H9 (cell line): ENCODE data around the gene FUT6. TPM values are rescaled to one million over a fixed set of nuclear protein-coding genes. Genes with fewer than 3 reads are reported as not detected.

Source experiments
- DNase-seq: peaks from one replicate; pipeline ENCODE4 v3.0.0-alpha.2; 2017
- H2AFZ ChIP-seq: one replicate; pipeline ENCODE4 v1.6.1; 2013; ENCODE audit warnings: mild to moderate bottlenecking, low read length, control low read depth, moderate library complexity
- H2AK5ac ChIP-seq: 2 replicates; pipeline ENCODE4 v1.6.1; 2013; ENCODE audit warnings: low read length, control low read depth, mixed read lengths; ENCODE audit not compliant: insufficient read length
- H2BK120ac ChIP-seq: one replicate; pipeline ENCODE4 v1.6.1; 2013; ENCODE audit warnings: low read depth, mild to moderate bottlenecking, low read length, control low read depth, inconsistent platforms; ENCODE audit not compliant: poor library complexity, severe bottlenecking
- H2BK12ac ChIP-seq: 2 replicates; pipeline ENCODE4 v1.6.1; 2013; ENCODE audit warnings: low read length, control low read depth, mixed read lengths, low read depth; ENCODE audit not compliant: insufficient read length
- H2BK15ac ChIP-seq: 2 replicates; pipeline ENCODE4 v1.6.1; 2013; ENCODE audit warnings: low read depth, low read length, control low read depth
- H2BK20ac ChIP-seq: one replicate; pipeline ENCODE4 v1.6.1; 2013; ENCODE audit warnings: low read depth, mild to moderate bottlenecking, low read length, control low read depth, inconsistent platforms; ENCODE audit not compliant: poor library complexity, severe bottlenecking
- H2BK5ac ChIP-seq: 2 replicates; pipeline ENCODE4 v1.6.1; 2013; ENCODE audit warnings: low read length, control low read depth, mixed read lengths; ENCODE audit not compliant: insufficient read length
- H3K14ac ChIP-seq: 2 replicates; pipeline ENCODE4 v1.6.1; 2013; ENCODE audit warnings: low read length, control low read depth; ENCODE audit not compliant: insufficient read depth
- H3K18ac ChIP-seq: 2 replicates; pipeline ENCODE4 v1.6.1; 2013; ENCODE audit warnings: low read depth, mild to moderate bottlenecking, mixed read lengths, low read length, control low read depth; ENCODE audit not compliant: insufficient read length
- H3K23ac ChIP-seq: 2 replicates; pipeline ENCODE4 v1.6.1; 2013; ENCODE audit warnings: low read length, control low read depth, mixed read lengths, low read depth; ENCODE audit not compliant: insufficient read length
- H3K23me2 ChIP-seq: 2 replicates; pipeline ENCODE4 v1.6.1; 2013; ENCODE audit warnings: low read depth, mild to moderate bottlenecking, mixed read lengths, low read length, control low read depth; ENCODE audit not compliant: insufficient read length, poor library complexity, severe bottlenecking
- H3K27ac ChIP-seq: 2 replicates; pipeline ENCODE4 v1.5.1; 2013; ENCODE audit warnings: low read length, control low read depth, mixed read lengths, low read depth; ENCODE audit not compliant: insufficient read length
- H3K27me3 ChIP-seq: 2 replicates; pipeline ENCODE4 v1.6.1; 2013; ENCODE audit warnings: low read length, control low read depth, inconsistent platforms; ENCODE audit not compliant: insufficient read depth
- H3K4ac ChIP-seq: 2 replicates; pipeline ENCODE4 v1.6.1; 2013; ENCODE audit warnings: low read depth, mild to moderate bottlenecking, control low read depth, inconsistent platforms, low read length, moderate library complexity
- H3K4me1 ChIP-seq: 2 replicates; pipeline ENCODE4 v1.6.1; 2013; ENCODE audit warnings: low read length, control low read depth, inconsistent platforms; ENCODE audit not compliant: insufficient read depth
- H3K4me2 ChIP-seq: 2 replicates; pipeline ENCODE4 v1.6.1; 2013; ENCODE audit warnings: low read length, control low read depth, mixed read lengths; ENCODE audit not compliant: insufficient read length, insufficient read depth
- H3K56ac ChIP-seq: 2 replicates; pipeline ENCODE4 v1.6.1; 2013; ENCODE audit warnings: low read depth, mild to moderate bottlenecking, mixed read lengths, low read length, control low read depth; ENCODE audit not compliant: insufficient read length
- H3K79me1 ChIP-seq: 2 replicates; pipeline ENCODE4 v1.6.1; 2013; ENCODE audit warnings: low read depth, mild to moderate bottlenecking, moderate library complexity, low read length, control low read depth, inconsistent platforms; ENCODE audit not compliant: insufficient read depth, poor library complexity, severe bottlenecking
- H3K79me2 ChIP-seq: 2 replicates; pipeline ENCODE4 v1.6.1; 2013; ENCODE audit warnings: low read length, control low read depth, inconsistent platforms; ENCODE audit not compliant: insufficient read depth
- H3K9ac ChIP-seq: 2 replicates; pipeline ENCODE4 v1.6.1; 2013; ENCODE audit warnings: low read length, control low read depth, mixed read lengths; ENCODE audit not compliant: insufficient read length; ENCODE audit errors: extremely low read depth
- H3K9me3 ChIP-seq: one replicate; pipeline ENCODE4 v1.6.1; 2013; ENCODE audit warnings: low read depth, low read length, inconsistent platforms; ENCODE audit not compliant: control insufficient read depth
- H3T11ph ChIP-seq: one replicate; pipeline ENCODE4 v1.6.1; 2013; ENCODE audit warnings: mild to moderate bottlenecking, low read length, control low read depth, inconsistent platforms
- H4K20me1 ChIP-seq: one replicate; pipeline ENCODE4 v1.6.1; 2013; ENCODE audit not compliant: control insufficient read depth, insufficient read length, insufficient read depth
- H4K5ac ChIP-seq: 2 replicates; pipeline ENCODE4 v1.6.1; 2013; ENCODE audit warnings: low read depth, mild to moderate bottlenecking, mixed read lengths, low read length, control low read depth; ENCODE audit not compliant: insufficient read length
- H4K8ac ChIP-seq: replicated peaks from 2 replicates; pipeline ENCODE4 v1.6.1; 2013; ENCODE audit warnings: low read length, control low read depth, mixed read lengths, low read depth; ENCODE audit not compliant: insufficient read length
- H4K91ac ChIP-seq: 2 replicates; pipeline ENCODE4 v1.6.1; 2013; ENCODE audit warnings: low read depth, mild to moderate bottlenecking, moderate library complexity, mixed read lengths, low read length, control low read depth; ENCODE audit not compliant: insufficient read length
- H3K27ac Mint-ChIP-seq, 3 experiments: 2 replicates in 2 of 3; 3 replicates in 1 of 3; pipeline ENCODE4 v1.8.0; 2020 to 2021; ENCODE audit warnings: mixed read lengths in 3 of 3, mild to moderate bottlenecking in 1 of 3, moderate library complexity in 1 of 3
- H3K27me3 Mint-ChIP-seq: 2 replicates; pipeline ENCODE4 v1.8.0; 2021; ENCODE audit warnings: low read depth, mild to moderate bottlenecking, moderate library complexity, mixed read lengths
- H3K36me3 Mint-ChIP-seq, 3 experiments: 2 replicates in 2 of 3; 3 replicates in 1 of 3; pipeline ENCODE4 v1.8.0; 2020 to 2021; ENCODE audit warnings: low read depth in 3 of 3, mixed read lengths in 3 of 3; ENCODE audit not compliant: insufficient read depth in 1 of 3
- H3K4me1 Mint-ChIP-seq, 2 experiments: 2 replicates each; pipeline ENCODE4 v1.8.0; 2020; ENCODE audit warnings: mixed read lengths in 2 of 2
- H3K4me3 Mint-ChIP-seq, 2 experiments: 2 replicates in 1 of 2; 3 replicates in 1 of 2; pipeline ENCODE4 v1.8.0; 2020 to 2021; ENCODE audit warnings: mild to moderate bottlenecking in 2 of 2, mixed read lengths in 2 of 2, moderate library complexity in 1 of 2
- H3K9me3 Mint-ChIP-seq, 2 experiments: 2 replicates in 1 of 2; 3 replicates in 1 of 2; pipeline ENCODE4 v1.8.0; 2020; ENCODE audit warnings: mild to moderate bottlenecking in 2 of 2, mixed read lengths in 2 of 2, moderate library complexity in 1 of 2
- CTCF ChIP-seq: fragments of 200-600 bp; sonication (generic); conservative IDR thresholded peaks from 3 replicates; pipeline ENCODE4 v1.8.0; 2021; ENCODE audit warnings: antibody characterized with exemption, mild to moderate bottlenecking
- WGBS: extraction: QIAGEN DNeasy Blood & Tissue Kit; methylation state at CpG from one replicate; pipeline ENCODE4 v1.1.7; 2013; ENCODE audit warnings: missing lambda C conversion rate, low lambda C conversion rate, mixed read lengths; ENCODE audit not compliant: insufficient read length; ENCODE audit errors: extremely low coverage; 5-methylcytosine and 5-hydroxymethylcytosine counted together
- total RNA-seq: library from RNA; stranded (reverse); gene quantifications from 2 replicates; pipeline ENCODE4 v1.2.1, GENCODE V29; 2021

FUT6 gene
- total RNA-seq, 1 experiment from 2014 or later = 0.13 TPM

- no peaks in the 10 kb centered on the region for H4K20me1 ChIP-seq
- H4K8ac ChIP-seq = no peak overlapping the region
- H3K23me2 ChIP-seq = no peaks in the 10 kb centered on the region
- H3K79me2 ChIP-seq = no peaks in the 10 kb centered on the region
- no peak for DNase-seq
- H2BK5ac ChIP-seq = no peak overlapping the region
- no peak overlapping the region for H3K27ac ChIP-seq
- no peak overlapping the region for H3K9ac ChIP-seq
- no peak overlapping the region for H4K5ac ChIP-seq
- H2BK120ac ChIP-seq = no peak overlapping the region
- H3K36me3 Mint-ChIP-seq = no peaks in the 10 kb centered on the region; a peak in 1 of 7 replicates
- H3K4ac ChIP-seq = no peak overlapping the region
- H2BK12ac ChIP-seq = no peak overlapping the region
- H3T11ph ChIP-seq = no peak overlapping the region
- WGBS = no CpG with 5 or more reads among the region's 12 CpGs
- no peaks in the 10 kb centered on the region for H3K9me3 ChIP-seq
- H3K18ac ChIP-seq = no peak overlapping the region
- H3K56ac ChIP-seq = no peak overlapping the region
- H3K27ac Mint-ChIP-seq = no peak overlapping the region
- no peak overlapping the region for H2AFZ ChIP-seq
- no peaks in the 10 kb centered on the region for H3K9me3 Mint-ChIP-seq
- no peak overlapping the region for H3K14ac ChIP-seq
- H4K91ac ChIP-seq = no peak overlapping the region
- no peaks in the 10 kb centered on the region; a peak in 1 of 4 replicates for H3K4me1 Mint-ChIP-seq
- H2BK20ac ChIP-seq = no peak overlapping the region
- H3K4me3 Mint-ChIP-seq = no peak overlapping the region
- H3K79me1 ChIP-seq = no peaks in the 10 kb centered on the region
- no peak for TF ChIP-seq CTCF
- no peaks in the 10 kb centered on the region for H3K4me1 ChIP-seq
- H2AK5ac ChIP-seq = no peak overlapping the region
- no peaks in the 10 kb centered on the region for H3K27me3 ChIP-seq
- peaks cover 10% of the 10 kb centered on the region for H3K27me3 Mint-ChIP-seq
- no peak overlapping the region for H3K4me2 ChIP-seq
- H2BK15ac ChIP-seq = no peak overlapping the region
- no peak overlapping the region for H3K23ac ChIP-seq
These were observed 31.5 kb upstream of the FUT6 start for GRCh38 chr19:5870986-5871394.
